ENCODE data around the gene DUS2. TPM values are rescaled to one million over a fixed set of nuclear protein-coding genes. Genes with fewer than 3 reads are reported as not detected.
A peak's percentile ranks its signal among the peaks of the same experiment; 100 is the strongest.
"Not testable (repeated sequence)": the region's sequence is repeated elsewhere in the genome, so short reads cannot be mapped to it uniquely, and the experiment has no call there.

DUS2 gene
- total and polyA plus RNA-seq, 9 donors, result 4.8 to 15.7 (median 8.5) TPM

- intact Hi-C loops (cut with DNase I), result loop anchor here in 2 of 4 donors (10.0 kb wide), 2 partner anchors 134 to 144 kb away; partner anchors contain the start of gene ESRP2 (in 1 of the 2)
- Histone ChIP-seq H3K27me3 (no peaks in the 10 kb centered on the region), H3K4me1 (ENCODE audit: insufficient read depth) (no peaks in the 10 kb centered on the region), H3K27ac (no peak overlapping the region), H3K4me3 (no peak overlapping the region), H3K9me3 (no peaks in the 10 kb centered on the region), H3K36me3 (no peaks in the 10 kb centered on the region)
- WGBS, 3 donors, result 68 to 79% (median 72%) methylated on average over 3 of the region's 3 CpGs
- TF ChIP-seq CTCF (IDR thresholded peaks at IDR 0.05) (no peak), POLR2A (IDR thresholded peaks at IDR 0.05) (no peak), EP300 (IDR thresholded peaks at IDR 0.05) (no peak)
- no peak for DNase-seq
Measured at GRCh38 chr16:68090533-68090932, 67.4 kb downstream of the DUS2 start.

GRCh38 chr16:68091380-68092261 lies 68.5 kb downstream of the DUS2 start:
- no peak overlapping the region for H3K27ac ChIP-seq
- H3K36me3 ChIP-seq, result no peaks in the 10 kb centered on the region
- intact Hi-C loops (cut with DNase I), result loop anchor here in 2 of 4 donors (10.0 kb wide), 2 partner anchors 133 to 143 kb away; partner anchors contain the start of gene ESRP2 (in 1 of the 2)
- no peak for DNase-seq
- H3K4me3 ChIP-seq, result no peak overlapping the region
- 93 to 96% (median 95%) methylated on average over 5 of the region's 5 CpGs for WGBS, 3 donors
- TF ChIP-seq EP300 (IDR thresholded peaks at IDR 0.05) (no peak), POLR2A (IDR thresholded peaks at IDR 0.05) (no peak), CTCF (IDR thresholded peaks at IDR 0.05) (no peak)
- H3K9me3 ChIP-seq, result no peaks in the 10 kb centered on the region
- H3K27me3 ChIP-seq, result no peaks in the 10 kb centered on the region
- H3K4me1 ChIP-seq (ENCODE audit: insufficient read depth), result no peaks in the 10 kb centered on the region

- WGBS, 3 donors, result 90 to 93% (median 93%) methylated on average over 10 of the region's 10 CpGs
- not testable (repeated sequence) for DNase-seq; H3K27ac ChIP-seq; H3K36me3 ChIP-seq; H3K27me3 ChIP-seq; H3K4me3 ChIP-seq; H3K4me1 ChIP-seq (ENCODE audit: insufficient read depth); H3K9me3 ChIP-seq
- intact Hi-C loops (cut with DNase I), result loop anchor here in 2 of 4 donors (10.0 kb wide), 2 partner anchors 133 to 143 kb away; partner anchors contain the start of gene ESRP2 (in 1 of the 2)
Measured at GRCh38 chr16:68092275-68092674, 69.2 kb downstream of the DUS2 start.

GRCh38 chr16:68093816-68094613 lies 70.9 kb downstream of the DUS2 start:
- intact Hi-C loops (cut with DNase I), result loop anchor here in 2 of 4 donors (10.0 kb wide), 2 partner anchors 131 to 141 kb away; partner anchors contain the start of gene ESRP2 (in 1 of the 2)
- Histone ChIP-seq H3K4me3 (no peak overlapping the region), H3K36me3 (no peaks in the 10 kb centered on the region), H3K9me3 (no peaks in the 10 kb centered on the region), H3K27me3 (no peaks in the 10 kb centered on the region), H3K4me1 (ENCODE audit: insufficient read depth) (no peaks in the 10 kb centered on the region), H3K27ac (no peak overlapping the region)
- WGBS, 3 donors, result 68 to 70% (median 70%) methylated on average over 5 of the region's 5 CpGs
- TF ChIP-seq CTCF (IDR thresholded peaks at IDR 0.05) (peak in 1 of 3 donors; percentile 20), EP300 (IDR thresholded peaks at IDR 0.05) (no peak), POLR2A (IDR thresholded peaks at IDR 0.05) (no peak)
- no peak for DNase-seq

All from ovary (tissue), 9 donors.